ENCODE data around the gene MMD2. TPM values are rescaled to one million over a fixed set of nuclear protein-coding genes. Genes with fewer than 3 reads are reported as not detected.
A peak's percentile ranks its signal among the peaks of the same experiment; 100 is the strongest.

The MMD2 gene
- total RNA-seq, 4 donors from 2014 or later, result 0.63 TPM; not detected in 3

- 89 to 93% methylated on average over 7 of the region's 7 CpGs for WGBS, 2 donors
- Histone ChIP-seq H3K4me1 (peaks cover 0 to 29% (median under 1%) of the 10 kb centered on the region in 4 donors), H3K9me3 (no peaks in the 10 kb centered on the region), H3K27ac (no peak overlapping the region), H3K27me3 (no peaks in the 10 kb centered on the region), H3K36me3 (no peaks in the 10 kb centered on the region), H3K4me3 (no peak overlapping the region)
- TF ChIP-seq EP300 (IDR thresholded peaks at IDR 0.05) (no peak), CTCF (IDR thresholded peaks at IDR 0.05) (no peak), POLR2A (IDR thresholded peaks at IDR 0.05) (no peak)
- DNase-seq (ENCODE audit: low spot score in 2 of 2), result no peak
Observed at GRCh38 chr7:4885317-4885807, 73.6 kb downstream of the MMD2 start.

GRCh38 chr7:4884164-4884563, 74.8 kb downstream of the MMD2 start:
- Histone ChIP-seq H3K4me1 (peaks cover 0 to 41% (median 3%) of the 10 kb centered on the region in 4 donors), H3K36me3 (no peaks in the 10 kb centered on the region), H3K27me3 (no peaks in the 10 kb centered on the region), H3K4me3 (peak overlapping the region in 1 of 4 donors; percentile 87), H3K27ac (no peak overlapping the region), H3K9me3 (no peaks in the 10 kb centered on the region)
- 71 to 72% methylated on average over 10 of the region's 10 CpGs for WGBS, 2 donors
- TF ChIP-seq CTCF (IDR thresholded peaks at IDR 0.05), result no peak
- TF ChIP-seq POLR2A (IDR thresholded peaks at IDR 0.05), result no peak
- no peak for TF ChIP-seq EP300 (IDR thresholded peaks at IDR 0.05)
- DNase-seq (ENCODE audit: low spot score in 2 of 2), result no peak

GRCh38 chr7:4883372-4884144, 75.4 kb downstream of the MMD2 start, which contains the start of gene RADIL:
Gene RADIL (minus strand): TSS chr7:4883716. CDS start chr7:4878139, 5,577 bp downstream.
- WGBS, 2 donors, result 4 to 9% methylated on average over 18 to 41 of the region's 72 CpGs
- Histone ChIP-seq H3K36me3 (no peaks in the 10 kb centered on the region), H3K27ac (peak within 1 kb of the TSS; percentile 79 to 91 (median 90)), H3K4me3 (peak within 1 kb of the TSS; percentile 56 to 88 (median 84)), H3K4me1 (peaks cover 0 to 47% (median 6%) of the 10 kb centered on the region in 4 donors), H3K27me3 (no peaks in the 10 kb centered on the region), H3K9me3 (no peaks in the 10 kb centered on the region)
- peak; percentile 94 to 95 for DNase-seq (ENCODE audit: low spot score in 2 of 2)
- peak; percentile 68 to 98 (median 93) for TF ChIP-seq CTCF (IDR thresholded peaks at IDR 0.05)
- TF ChIP-seq EP300 (IDR thresholded peaks at IDR 0.05), result peak in 1 of 2 donors; percentile 49
- peak in 1 of 2 donors; percentile 74 for TF ChIP-seq POLR2A (IDR thresholded peaks at IDR 0.05)

- Histone ChIP-seq H3K4me1 (peaks cover 0 to 49% (median 8%) of the 10 kb centered on the region in 4 donors), H3K27ac (peak overlapping the region; percentile 79 to 91 (median 90)), H3K9me3 (no peaks in the 10 kb centered on the region), H3K4me3 (peak overlapping the region; percentile 56 to 88 (median 84)), H3K27me3 (no peaks in the 10 kb centered on the region), H3K36me3 (no peaks in the 10 kb centered on the region)
- 0 to 2% methylated on average over 7 to 36 of the region's 36 CpGs for WGBS, 2 donors
- TF ChIP-seq POLR2A (IDR thresholded peaks at IDR 0.05), result no peak
- no peak for TF ChIP-seq CTCF (IDR thresholded peaks at IDR 0.05)
- no peak for TF ChIP-seq EP300 (IDR thresholded peaks at IDR 0.05)
- no peak for DNase-seq (ENCODE audit: low spot score in 2 of 2)
Observed at GRCh38 chr7:4883033-4883371, 76.0 kb downstream of the MMD2 start.

Data from tibial nerve (tissue), 4 donors.